HK-2 (cell line): ENCODE results near the gene TOP3B.

Experiments used
- DNase-seq: peaks from one replicate; pipeline ENCODE4 v3.0.0-alpha.2; 2018; ENCODE audit not compliant: unreplicated experiment

The TOP3B gene

DNA sequence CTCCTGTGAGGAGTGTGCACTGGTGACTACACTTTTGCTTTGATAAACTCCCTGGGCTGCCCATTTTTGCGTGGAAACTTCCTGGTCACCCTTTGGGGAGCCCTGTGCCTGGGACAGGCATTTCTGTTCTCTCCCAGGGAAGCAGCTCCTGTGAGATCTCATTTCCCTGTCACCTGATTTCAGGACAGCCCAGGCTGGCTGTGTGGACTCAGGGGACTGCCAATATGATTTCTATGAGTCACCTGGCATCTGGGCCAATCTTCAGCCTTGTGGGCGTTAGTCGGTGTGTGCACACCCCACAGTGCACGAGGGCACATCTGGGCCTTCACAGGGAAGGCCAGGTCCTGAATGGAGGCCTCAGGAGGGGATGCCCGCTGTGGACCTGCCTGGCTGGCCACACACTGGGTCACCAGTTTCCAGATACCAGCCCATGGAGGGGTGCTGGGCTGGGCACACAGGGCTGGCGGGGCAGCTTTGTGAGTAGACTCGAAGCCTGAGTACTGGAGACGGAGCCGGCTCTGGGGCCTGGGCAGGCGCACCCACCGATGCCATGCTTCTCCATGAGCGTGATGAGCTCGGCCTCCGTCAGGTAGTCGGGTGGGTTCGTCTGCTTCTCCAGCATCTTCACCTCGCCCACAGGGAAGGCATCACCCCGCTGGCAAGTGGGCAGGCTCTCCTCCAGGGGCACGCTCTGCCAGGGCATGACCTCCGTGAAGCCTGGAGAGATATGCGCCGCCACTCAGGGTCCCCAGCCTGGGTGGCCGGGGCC, 20.5 kb downstream of the TOP3B start:
- DNase-seq, result peak; percentile 53

DNA sequence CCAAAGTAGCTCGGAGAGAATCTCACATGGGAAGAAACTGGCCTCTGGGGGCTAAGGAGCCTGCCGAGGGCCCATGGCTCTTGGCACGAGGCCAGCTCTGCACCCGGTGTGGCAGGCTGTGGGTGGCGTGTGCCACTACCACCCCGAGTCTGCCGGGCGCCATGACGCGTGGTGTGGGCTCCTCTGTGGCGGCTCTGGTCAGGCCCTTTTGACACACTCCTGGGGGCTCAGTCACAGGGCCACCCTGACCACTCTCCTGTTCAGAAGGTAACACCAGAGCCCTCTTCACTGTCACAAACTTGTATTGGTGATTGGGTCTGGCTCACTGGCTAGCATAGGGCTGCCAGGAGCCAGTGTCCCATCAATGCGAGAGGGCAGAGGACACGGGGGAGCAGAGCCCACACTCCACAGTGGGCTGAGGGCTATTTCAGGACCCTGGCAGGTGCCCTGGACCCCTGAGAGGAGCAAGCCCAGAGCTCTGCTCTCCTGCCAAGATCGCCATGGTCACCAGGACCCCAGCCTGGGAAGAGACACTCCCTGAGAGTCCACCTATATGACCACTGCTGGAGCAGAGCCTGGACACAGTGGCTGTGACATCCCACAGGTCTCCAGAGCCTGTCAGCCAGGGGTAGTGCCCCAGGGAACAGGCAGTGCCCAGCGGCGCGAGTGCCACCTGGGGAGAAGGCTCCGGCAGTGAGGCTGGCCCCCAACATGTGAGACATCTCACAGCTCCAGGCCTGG, 21.3 kb downstream of the TOP3B start:
- no peak for DNase-seq

DNA sequence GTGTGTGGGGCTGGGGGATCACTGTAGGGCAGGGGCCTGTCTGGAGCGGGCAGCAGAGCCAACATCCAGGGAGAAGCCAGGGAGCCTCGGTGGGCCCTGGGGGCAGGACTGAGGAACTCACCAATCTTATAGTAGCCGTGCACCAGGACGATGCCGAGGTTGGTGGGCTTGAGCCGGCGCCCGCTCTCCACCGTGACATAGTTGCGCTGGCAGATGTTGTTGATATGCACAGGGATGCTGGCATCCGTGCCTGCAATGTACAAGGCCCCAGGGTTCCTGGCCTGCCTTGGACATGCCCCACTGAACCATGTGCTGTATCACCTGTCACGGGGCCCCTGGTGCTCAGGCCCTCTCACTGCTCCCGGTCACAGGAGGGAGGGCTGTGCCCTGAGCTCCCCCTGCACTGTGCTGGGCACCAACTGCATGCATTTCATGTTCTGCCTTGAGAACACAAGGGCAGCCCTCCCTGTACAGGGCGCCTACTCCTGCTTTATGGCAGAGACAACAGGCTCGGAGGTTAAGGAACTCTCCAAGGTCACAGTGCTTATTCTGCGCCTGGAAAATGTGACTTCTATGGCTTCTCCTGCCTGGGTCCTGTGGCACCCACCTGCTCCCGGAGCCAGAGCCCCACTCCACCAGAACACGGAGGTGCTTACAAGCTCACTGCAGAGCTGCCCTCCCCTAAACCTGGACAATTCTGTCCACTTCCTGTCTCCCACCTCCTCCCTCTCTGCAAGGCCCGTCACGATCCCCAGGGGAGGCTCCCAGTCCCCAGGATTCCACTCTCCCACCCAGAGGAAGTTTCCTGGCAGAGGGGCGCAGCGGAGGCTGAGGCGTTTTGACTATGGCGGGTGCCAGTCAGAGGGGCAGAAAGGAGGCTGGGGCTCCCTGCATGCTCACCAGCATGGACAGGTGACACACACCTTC, 22.1 kb downstream of the TOP3B start:
- DNase-seq, result no peak

DNA sequence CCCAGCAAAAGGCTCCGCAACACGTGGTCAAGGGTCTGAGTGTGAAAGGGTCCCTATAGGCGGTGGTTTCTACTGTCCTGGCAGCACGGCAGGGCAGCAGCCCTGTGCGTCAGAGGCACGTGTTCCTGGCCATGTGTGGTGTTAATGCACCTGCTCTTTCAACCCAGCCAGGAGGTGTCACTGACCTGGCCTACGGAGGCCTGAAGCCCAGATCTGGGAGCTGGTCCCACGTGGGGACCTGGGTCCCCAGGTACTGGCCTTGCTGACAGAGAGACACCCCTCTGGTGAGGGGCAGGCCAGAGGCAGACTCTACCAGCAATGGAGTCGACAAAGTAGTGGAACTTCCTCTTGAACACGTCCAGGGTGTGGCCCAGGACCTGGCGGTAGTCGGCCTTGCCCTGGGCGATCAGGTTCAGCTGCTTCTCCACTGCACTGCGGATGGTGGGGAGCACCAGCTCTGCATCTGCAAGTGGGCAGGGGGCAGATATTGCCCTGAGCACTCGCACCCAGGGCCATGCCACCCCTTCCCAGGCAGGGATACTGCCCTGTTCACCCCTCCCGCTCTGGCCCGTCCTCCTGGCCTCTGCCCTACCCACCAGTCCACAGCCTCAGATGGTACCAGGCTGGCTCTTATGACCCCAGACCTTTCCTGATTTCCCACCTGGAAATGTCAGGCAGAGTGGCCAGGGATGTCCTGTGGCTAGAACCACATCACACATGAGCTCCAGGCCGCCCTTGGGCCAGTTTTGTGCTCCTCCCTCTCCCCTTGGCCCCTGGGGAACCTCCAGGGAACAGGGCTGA, 23.1 kb downstream of the TOP3B start:
- no peak for DNase-seq

DNA sequence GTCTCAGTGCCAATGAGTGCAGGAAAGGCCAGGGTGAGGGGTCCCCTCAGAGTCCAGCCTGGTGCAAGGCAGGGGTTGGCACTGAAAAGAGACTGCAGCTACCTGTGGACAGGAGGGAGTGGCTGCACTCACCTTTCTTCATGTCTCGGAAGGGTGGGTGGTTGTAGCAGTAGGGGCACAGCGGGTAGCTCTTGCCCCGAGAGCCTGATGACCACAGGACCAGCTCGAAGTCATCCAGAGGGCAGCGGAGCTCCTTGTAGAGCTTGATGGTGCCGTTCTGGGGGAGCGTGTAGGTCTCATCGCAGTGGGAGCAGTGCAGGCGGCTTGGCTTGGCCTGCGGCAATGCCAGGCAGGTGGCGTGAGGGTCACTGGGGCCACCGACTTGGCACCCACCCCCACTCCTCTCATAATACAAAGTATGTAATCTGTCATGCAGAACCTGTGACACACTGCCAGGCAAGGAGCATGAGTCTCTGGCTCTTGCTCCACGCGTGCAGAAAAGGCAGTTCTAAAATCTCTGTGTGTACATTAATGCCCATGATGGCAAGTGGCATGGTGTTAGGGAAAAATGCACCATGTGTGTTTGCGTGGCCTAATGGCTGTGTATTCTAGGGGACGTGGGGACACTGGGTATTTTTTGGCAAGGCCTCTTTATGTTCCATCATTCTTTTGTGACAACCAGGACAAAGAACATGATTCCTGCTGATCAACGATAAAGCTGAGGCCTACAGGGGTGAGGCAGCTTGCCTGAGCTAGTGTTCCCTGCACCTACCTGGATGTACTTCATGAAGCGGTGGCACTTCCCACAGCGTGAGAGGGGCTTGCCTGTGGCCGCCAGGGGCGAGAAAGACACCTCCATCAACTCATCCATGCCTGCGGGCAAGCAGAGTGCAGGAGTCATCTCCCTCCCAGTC, 24.0 kb downstream of the TOP3B start:
- no peak for DNase-seq

DNA sequence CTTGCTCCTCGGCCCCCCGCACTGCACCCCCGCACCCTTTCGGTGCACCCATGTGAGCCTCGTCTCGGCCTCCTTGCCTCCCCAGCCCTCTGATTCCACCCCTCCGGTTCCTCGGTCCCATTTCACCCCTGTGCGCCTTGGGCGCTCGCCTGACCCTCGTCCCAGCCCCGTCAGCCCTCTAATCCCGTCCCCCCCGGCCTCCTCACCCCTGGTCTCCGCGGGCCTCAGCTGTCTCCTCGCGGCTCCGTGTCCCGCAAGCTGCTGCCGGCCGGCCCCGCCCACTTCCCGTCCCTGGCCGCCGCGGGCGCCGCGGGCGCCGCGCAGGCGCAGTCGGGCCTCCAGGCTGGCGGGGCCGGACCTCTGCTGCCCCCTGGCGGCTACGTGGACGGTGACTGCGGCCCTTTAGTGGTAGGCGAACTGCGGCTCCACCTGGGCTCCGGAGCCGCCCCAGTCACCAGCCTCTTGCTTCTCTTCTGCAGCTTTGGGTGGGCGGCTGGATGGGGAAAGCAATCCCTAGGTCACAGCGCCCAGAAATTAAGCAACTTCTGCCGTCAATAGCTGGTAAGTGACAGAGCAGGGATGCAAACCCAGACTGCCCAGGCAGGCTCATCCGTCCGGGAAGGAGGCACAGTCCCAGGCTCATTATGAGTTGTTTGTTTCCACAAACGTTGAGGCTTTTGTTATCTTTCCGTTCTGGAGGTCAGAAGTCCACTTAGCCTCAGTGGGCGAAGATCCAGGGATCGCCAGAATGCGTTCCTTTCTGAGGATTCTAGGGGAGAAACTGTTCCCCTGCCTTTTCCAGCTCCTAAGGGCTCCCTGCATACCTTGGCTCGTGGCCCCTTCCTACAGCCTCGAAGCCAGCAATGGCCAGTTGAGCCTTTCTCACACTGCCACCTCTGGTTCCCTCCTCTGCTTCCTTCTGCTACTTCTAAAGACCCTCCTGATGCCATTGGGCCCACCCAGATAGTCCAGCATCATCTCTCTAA, 29.7 kb downstream of the TOP3B start, which contains the start of gene PPM1F:
Gene PPM1F (minus strand): TSS at position 263 of the 986 bp plus-strand sequence. CDS start 6,800 bp downstream, outside the sequence.
- peak; percentile 85 for DNase-seq

DNA sequence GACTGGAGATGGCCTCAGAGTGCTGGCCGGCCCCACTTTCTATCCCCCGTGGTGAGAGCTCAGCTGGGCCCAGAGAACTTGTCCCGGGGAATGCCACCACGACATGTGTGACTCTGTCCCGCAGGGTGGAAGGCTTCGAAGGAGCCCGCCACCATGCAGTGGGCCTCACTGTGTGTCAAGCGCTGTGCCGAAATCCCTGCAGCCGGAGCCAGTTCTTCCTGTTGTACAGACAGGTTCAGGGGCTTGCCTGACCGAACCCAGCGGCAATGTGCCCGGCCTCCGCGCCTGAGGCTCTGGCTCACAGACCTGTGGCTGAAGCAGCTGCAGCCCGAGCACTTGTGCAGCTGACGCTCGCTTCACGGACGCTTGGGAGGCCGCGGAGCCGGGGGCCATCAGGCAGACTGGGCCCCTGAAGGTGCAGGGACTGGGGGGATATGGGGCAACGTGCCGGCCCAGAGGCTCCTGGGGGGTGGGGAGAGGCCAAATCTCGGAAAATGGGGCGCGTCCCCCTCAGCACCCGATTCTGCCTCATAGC, 30.6 kb downstream of the TOP3B start:
- DNase-seq, result peak; percentile 34

DNA sequence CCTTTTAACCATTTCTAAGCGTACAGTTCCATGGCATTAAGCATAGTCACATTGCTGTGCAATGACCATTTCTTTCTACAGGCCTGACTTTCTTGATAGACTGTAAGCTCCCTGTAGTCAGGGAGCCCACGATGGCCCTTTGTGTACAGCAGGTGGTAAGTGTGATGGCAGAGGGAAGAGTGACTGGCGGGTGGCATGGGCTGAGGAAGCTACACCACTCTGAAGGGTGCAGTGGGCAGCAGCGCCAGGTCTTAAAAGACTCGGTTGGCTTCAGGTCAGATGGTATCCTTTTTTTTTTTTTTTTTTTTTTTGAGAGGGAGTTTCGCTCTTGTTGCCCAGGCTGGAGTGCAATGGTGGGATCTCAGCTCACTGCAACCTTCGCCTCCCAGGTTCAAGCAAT, 31.5 kb downstream of the TOP3B start:
- DNase-seq, result no peak

DNA sequence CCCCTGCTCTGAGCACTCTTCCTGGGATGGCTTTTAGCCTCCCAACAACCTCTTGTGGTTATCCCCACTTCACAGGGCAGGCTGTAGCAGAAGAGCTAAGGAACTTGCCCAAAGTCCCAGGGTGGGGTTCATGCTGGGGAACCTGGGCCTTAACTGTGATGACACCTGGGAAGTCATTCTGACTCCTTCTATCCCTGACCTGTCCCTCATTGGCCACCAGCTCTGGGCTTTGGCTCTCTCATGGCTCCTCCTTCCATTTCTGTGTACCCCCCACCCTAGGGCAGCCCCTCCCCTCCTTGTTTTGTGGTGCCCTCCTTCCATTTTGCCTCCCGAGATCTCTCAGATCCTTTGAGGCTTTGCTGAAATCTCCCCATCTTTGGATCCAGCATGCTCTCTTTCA, 32.6 kb downstream of the TOP3B start:
- no peak for DNase-seq

DNA sequence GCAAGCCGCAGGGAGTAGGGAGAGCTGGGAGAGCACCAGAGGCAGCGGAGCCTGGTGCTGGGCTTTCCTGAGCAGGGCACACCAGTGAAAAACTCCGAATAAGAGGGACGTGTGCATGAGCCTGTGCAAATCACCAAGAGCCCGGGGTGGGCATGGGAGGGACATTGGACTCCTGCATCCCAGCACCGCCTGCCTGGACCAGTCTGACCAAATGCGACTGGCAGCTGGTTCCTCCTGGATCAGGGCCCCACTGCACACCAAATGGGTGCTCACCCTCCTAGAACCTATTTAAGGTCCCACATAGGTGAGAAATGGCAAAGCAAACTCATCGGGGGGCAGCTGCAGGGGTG, 33.0 kb downstream of the TOP3B start:
- no peak for DNase-seq

DNA sequence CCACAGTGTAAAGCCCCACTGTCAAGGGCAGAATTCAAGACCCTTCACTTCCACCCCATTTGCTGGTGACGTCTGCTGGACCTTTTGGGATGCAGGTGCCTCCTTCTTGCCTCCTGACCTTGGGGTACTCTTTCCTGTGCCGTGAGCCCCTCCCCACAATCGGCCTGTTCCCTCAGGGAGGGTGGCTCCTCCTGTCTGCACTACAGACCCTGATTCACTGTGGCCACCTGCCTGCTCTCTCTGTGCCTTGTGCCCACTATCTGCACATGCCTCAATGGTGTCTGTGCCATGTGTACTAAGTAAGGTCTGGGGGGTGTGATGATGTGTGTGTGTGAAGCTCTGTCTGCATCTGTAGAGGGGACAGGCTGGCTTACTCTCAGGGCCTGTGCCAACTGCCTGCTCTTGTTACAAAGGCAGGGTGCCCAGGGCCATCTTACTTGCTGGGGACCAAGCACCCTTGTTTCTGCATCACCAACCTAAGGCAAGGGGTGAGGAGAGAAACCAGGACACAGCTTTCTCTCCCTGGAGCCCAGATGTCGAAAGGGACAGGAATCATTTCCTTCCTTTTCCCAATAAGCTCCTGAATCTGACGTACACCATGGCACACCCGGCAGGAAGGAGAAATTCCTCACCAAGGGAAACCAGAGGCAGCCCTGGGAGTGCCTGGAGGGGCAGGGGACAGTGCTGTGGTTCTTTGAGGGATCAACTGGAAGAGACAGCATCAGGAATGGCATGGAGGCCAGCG, 33.6 kb downstream of the TOP3B start:
- DNase-seq, result no peak

DNA sequence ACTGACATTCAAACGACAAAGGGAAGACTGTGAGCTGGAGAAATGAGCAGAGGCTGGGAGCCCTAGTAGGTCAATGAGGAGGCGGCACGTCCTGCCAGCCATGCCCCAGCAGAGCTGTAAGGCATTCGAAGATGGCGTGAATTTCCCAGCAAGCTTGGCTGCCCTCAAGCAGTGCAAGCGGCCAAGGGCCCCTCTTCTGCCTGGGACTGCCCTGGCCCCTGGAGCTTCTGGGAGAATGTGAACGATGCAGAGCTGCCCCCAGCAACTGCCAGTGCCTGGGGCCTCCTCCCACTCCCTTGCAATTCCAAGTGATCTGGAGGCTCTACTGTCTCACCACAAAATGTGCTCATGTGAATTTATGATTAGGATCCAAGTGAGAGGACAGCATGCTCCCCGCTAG, 34.2 kb downstream of the TOP3B start:
- no peak for DNase-seq

DNA sequence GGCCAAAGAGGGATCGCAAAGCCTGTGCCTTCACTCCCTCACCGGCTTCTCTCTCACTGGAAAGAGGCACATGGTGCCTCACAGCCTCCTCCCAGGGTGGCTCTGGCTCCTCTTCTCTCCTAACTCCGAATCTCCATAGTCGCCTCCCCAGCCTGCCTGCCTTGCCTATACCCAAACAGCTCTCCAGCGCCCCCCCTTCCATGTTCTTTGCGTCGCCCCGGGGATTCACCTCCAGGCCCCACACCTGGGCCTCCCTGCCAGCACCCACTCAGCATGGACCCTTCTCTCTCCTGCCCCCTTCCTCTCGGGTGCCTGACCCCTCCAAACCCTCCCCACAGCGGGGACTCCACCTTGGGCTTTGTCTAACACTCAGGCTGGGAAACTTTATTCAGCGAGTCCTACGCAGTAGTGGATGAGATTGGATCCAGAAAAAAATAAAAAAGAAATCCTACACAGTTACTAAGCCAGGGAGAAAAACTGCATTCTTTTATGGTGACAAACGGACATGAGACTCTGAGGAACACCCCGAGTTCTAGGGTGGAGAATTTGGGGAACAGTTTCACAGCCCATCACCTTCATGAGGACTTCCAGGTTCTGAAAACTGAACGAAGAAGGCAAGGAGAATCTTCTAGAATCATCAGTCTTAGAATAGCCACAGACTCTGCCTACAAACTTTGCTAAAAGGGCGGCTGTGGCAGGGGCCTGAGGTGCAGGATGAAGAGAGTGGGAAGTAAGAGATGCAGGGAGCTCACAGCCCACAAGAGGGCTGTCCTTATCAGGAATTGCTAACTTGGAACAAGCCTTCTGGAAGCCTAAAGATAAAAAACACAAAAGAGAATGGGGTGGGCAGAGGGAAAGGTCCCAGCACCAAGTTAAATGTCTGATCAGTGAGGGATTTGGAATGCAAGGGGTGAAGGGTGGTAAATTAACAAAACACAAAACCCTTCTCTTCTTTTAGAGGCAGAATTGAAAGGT, 35.3 kb downstream of the TOP3B start:
- DNase-seq, result no peak

DNA sequence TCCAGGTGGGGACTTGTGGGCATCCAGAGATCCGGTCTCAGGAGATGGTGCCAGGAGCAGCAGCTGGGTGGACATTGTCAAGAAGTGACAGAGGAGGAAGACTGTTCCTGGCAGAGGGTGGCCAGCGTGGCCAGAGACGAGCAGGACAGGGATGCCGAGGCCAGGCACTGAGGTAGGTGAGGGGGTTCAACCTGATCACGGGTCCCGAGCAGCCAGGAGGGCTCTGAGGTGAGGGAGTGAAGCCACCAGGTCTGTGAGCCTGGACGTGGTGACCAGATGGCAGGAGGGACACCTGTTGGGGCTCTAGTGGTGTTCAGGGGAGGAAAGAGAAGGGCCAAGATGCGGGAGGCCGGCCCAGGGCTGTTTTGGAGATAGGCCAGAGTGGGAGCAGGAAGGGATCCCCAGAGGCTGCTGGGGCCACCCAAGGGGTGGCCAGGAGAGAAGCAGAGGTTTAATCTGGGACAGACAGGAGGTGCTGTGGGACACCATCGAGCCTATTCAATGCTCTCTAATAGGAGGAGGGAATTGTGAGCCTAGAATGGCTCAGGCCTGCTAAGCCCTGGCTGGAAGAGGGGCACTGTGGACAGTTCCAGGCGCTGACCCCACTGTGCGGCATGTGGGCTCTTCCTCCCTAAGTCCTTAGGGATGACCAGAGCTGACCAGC, 36.2 kb downstream of the TOP3B start:
- DNase-seq, result no peak

DNA sequence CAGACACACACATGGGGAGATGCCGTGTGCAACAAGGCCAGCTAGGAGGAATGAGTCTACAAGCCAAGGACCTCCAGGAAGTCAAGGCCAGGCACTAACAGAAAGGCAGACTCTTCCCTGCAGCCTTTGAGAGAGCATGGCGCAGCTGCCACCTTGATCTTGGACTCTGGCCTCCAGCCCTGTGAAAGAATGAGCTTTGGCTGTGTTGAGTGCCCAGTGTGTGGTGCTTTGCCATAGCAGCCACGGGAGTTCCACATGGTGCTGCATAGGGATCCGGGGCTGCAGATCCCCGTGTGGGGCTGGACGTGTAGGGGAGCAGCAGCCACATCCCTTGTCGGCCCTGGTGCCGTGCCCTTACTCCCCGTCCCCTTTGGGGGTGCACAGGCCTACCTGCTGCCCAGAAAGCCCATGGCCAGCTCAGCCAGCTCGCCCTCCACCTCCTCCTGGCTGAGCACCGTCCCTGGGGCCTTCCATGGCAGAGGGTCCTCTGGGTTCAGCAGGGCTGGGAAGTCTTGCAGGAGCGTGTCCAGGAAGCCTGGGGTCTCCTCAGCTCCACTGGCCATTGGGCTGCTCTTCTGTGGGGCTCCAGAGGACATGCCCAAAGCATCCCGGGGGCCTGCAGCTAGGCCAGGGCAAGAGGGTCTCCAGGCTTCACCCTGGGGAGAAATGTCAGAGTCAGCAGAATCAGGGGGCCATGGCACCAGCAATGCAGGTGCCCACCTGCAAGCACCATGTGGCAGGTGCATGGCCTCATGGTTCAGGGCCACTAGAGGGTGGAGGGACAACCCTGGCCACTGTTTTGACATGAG, 36.9 kb downstream of the TOP3B start:
- no peak for DNase-seq

DNA sequence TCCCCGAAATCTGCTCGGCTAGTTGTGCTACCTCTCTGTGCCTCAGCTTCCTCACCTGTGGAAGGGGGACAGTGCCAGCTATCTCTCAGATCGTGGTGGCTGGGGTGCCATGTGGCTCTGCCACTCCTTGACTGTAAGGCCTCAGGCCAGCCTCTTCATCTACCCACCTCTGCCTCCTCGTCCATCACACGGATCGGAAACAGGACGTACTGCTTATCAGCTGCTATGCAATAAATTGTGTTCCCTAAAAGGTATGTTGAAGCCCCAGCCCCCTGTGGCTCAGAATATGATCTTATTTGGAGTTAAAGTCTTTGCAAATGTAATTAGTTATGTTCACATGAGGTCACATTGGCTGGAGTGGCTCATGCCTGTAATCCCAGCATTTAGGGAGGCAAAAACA, 37.7 kb downstream of the TOP3B start:
- no peak for DNase-seq
